Measurements from ENCODE around the gene ITGB1BP2.
"Not testable (repeated sequence)": the region's sequence is repeated elsewhere in the genome, so short reads cannot be mapped to it uniquely, and the experiment has no call there.

ITGB1BP2 gene

GRCh38 chrX:71256856-71257255, 44.7 kb upstream of the ITGB1BP2 start:
- ChIA-PET CTCF (interaction anchor here (0.7 kb wide), 1 partner anchor 813 kb away, joined by 3 read pairs; no protein-coding TSS in a partner anchor), POLR2A (interaction anchor here (1.3 to 1.4 kb wide), 2 partner anchors 26 to 109 kb away, joined by 4 to 5 read pairs; partner anchors contain the start of genes NONO and TAF1)
- no peak for DNase-seq (ENCODE audit: extremely low spot score)
- no peak for TF ChIP-seq L3MBTL2 (conservative IDR thresholded peaks at IDR 0.05)

- POLR2A ChIA-PET; DNase-seq (ENCODE audit: extremely low spot score); CTCF ChIA-PET: not testable (repeated sequence)
Observed at GRCh38 chrX:71268624-71269023, 32.9 kb upstream of the ITGB1BP2 start.

GRCh38 chrX:71269801-71270395, 31.7 kb upstream of the ITGB1BP2 start:
- ChIA-PET POLR2A (no interaction called here), CTCF (no interaction called here)
- DNase-seq (ENCODE audit: extremely low spot score) = no peak
- TF ChIP-seq SP1 (IDR thresholded peaks at IDR 0.05) (no peak), ARNT (IDR thresholded peaks at IDR 0.05) (no peak), TARDBP (IDR thresholded peaks at IDR 0.05) (no peak), L3MBTL2 (conservative IDR thresholded peaks at IDR 0.05) (no peak), SUZ12 (IDR thresholded peaks at IDR 0.05) (no peak), CTBP1 (IDR thresholded peaks at IDR 0.05; ENCODE audit: borderline replicate concordance) (no peak), FOXM1 (IDR thresholded peaks at IDR 0.05; ENCODE audit: borderline replicate concordance) (no peak), ELF4 (IDR thresholded peaks at IDR 0.05) (no peak), LEF1 (IDR thresholded peaks at IDR 0.05; ENCODE audit: borderline replicate concordance) (no peak), BHLHE40 (IDR thresholded peaks at IDR 0.05; ENCODE audit: borderline replicate concordance) (no peak)

- POLR2A ChIA-PET; CTCF ChIA-PET; DNase-seq (ENCODE audit: extremely low spot score): not testable (repeated sequence)
Observed at GRCh38 chrX:71272313-71272712, 29.2 kb upstream of the ITGB1BP2 start.

- DNase-seq (ENCODE audit: extremely low spot score); CTCF ChIA-PET; POLR2A ChIA-PET: not testable (repeated sequence)
Observed at GRCh38 chrX:71281300-71281699, 20.2 kb upstream of the ITGB1BP2 start.

- no peak for DNase-seq (ENCODE audit: extremely low spot score)
- no peak for TF ChIP-seq SUZ12 (IDR thresholded peaks at IDR 0.05)
- TF ChIP-seq LEF1 (IDR thresholded peaks at IDR 0.05; ENCODE audit: borderline replicate concordance) = no peak
- TF ChIP-seq ELF4 (IDR thresholded peaks at IDR 0.05) = no peak
- no peak for TF ChIP-seq NFRKB (IDR thresholded peaks at IDR 0.05)
- no peak for TF ChIP-seq TARDBP (IDR thresholded peaks at IDR 0.05)
- no peak for TF ChIP-seq PKNOX1 (IDR thresholded peaks at IDR 0.05)
- no peak for TF ChIP-seq ARNT (IDR thresholded peaks at IDR 0.05)
- no peak for TF ChIP-seq FOXK2 (IDR thresholded peaks at IDR 0.05)
- TF ChIP-seq SP1 (IDR thresholded peaks at IDR 0.05) = no peak
- no peak for TF ChIP-seq CTBP1 (IDR thresholded peaks at IDR 0.05; ENCODE audit: borderline replicate concordance)
- no peak for TF ChIP-seq FOXA1 (IDR thresholded peaks at IDR 0.05)
- no peak for TF ChIP-seq BHLHE40 (IDR thresholded peaks at IDR 0.05; ENCODE audit: borderline replicate concordance)
- no peak for TF ChIP-seq HDGF (IDR thresholded peaks at IDR 0.05; ENCODE audit: borderline replicate concordance)
- POLR2A ChIA-PET = interaction anchor here (0.6 to 2.4 kb wide), 21 partner anchors 9 to 251 kb away, joined by 3 to 42 read pairs (median 4); partner anchors contain the start of genes ITGB1BP2, OGT, TAF1 and ZMYM3
- CTCF ChIA-PET = no interaction called here
Observed at GRCh38 chrX:71282514-71283402, 18.8 kb upstream of the ITGB1BP2 start.

- CTCF ChIA-PET = no interaction called here
- TF ChIP-seq PKNOX1 (IDR thresholded peaks at IDR 0.05) (peak; percentile 99), CTBP1 (IDR thresholded peaks at IDR 0.05; ENCODE audit: borderline replicate concordance) (no peak; the same call in 1 of the 2 replicates), L3MBTL2 (conservative IDR thresholded peaks at IDR 0.05) (peak; percentile 68), FOXK2 (IDR thresholded peaks at IDR 0.05) (no peak), LEF1 (IDR thresholded peaks at IDR 0.05; ENCODE audit: borderline replicate concordance) (no peak), ELF4 (IDR thresholded peaks at IDR 0.05) (peak; percentile 70), FOXA1 (IDR thresholded peaks at IDR 0.05) (no peak), ARNT (IDR thresholded peaks at IDR 0.05) (no peak), NFRKB (IDR thresholded peaks at IDR 0.05) (no peak), TARDBP (IDR thresholded peaks at IDR 0.05) (no peak), SUZ12 (IDR thresholded peaks at IDR 0.05) (no peak)
Observed at GRCh38 chrX:71283403-71284143, 18.0 kb upstream of the ITGB1BP2 start, which contains the start of gene NONO. Gene NONO, plus strand, starts transcription at chrX:71283635. Its CDS starts 7,003 bp downstream, at chrX:71290638.

More at GRCh38 chrX:71283403-71284143, 18.0 kb upstream of the ITGB1BP2 start, which contains the start of gene NONO:
- POLR2A ChIA-PET = interaction anchor here (0.6 to 2.4 kb wide), 21 partner anchors 9 to 251 kb away, joined by 3 to 42 read pairs (median 4); partner anchors contain the start of genes ITGB1BP2, OGT, TAF1 and ZMYM3
- DNase-seq (ENCODE audit: extremely low spot score) = peak; percentile 88
